Measurements from ENCODE around the gene INPP4A.

DNA sequence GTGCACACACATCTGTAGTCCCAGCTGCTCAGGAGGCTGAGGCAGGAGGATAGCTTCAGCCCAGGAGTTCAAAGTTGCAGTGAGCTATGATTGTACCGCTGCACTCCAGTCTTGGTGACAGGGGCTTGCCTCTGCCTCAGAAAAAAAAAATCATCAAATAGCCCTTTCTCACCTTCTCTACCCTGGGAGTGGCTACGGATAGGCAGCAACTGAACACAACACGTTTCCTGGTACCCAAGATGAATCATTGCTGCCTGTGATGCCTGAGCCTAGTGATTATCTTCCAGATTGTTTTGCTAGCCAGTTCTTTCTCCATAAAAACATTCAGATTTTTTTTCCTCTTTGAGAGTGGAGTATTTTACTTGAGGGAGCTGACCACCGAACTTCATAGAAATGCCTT is 13.5 kb downstream of the INPP4A start:
- TF ChIP-seq POLR2A (IDR thresholded peaks at IDR 0.05): no peak
- TF ChIP-seq, protein P1, sequence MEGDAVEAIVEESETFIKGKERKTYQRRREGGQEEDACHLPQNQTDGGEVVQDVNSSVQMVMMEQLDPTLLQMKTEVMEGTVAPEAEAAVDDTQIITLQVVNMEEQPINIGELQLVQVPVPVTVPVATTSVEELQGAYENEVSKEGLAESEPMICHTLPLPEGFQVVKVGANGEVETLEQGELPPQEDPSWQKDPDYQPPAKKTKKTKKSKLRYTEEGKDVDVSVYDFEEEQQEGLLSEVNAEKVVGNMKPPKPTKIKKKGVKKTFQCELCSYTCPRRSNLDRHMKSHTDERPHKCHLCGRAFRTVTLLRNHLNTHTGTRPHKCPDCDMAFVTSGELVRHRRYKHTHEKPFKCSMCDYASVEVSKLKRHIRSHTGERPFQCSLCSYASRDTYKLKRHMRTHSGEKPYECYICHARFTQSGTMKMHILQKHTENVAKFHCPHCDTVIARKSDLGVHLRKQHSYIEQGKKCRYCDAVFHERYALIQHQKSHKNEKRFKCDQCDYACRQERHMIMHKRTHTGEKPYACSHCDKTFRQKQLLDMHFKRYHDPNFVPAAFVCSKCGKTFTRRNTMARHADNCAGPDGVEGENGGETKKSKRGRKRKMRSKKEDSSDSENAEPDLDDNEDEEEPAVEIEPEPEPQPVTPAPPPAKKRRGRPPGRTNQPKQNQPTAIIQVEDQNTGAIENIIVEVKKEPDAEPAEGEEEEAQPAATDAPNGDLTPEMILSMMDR (IDR thresholded peaks at IDR 0.05): no peak

Measured in esophagus squamous epithelium (tissue), 4 donors.